Neuronal stem cell (in vitro differentiated cells): Measurements from ENCODE around the gene ZBTB20.

ENCODE experiments used
- DNase-seq: peaks from one replicate; pipeline ENCODE4 v3.0.0-alpha.2; 2013; ENCODE audit warnings: low spot score
- H2AFZ ChIP-seq: one replicate; pipeline ENCODE4 v1.6.1; 2013; ENCODE audit warnings: mild to moderate bottlenecking, low read length, inconsistent platforms
- H2AK5ac ChIP-seq: 2 replicates; pipeline ENCODE4 v1.6.1; 2013; ENCODE audit warnings: low read depth, mild to moderate bottlenecking, inconsistent platforms, low read length, moderate library complexity, mixed read lengths
- H2BK120ac ChIP-seq: 2 replicates; pipeline ENCODE4 v1.6.1; 2013; ENCODE audit warnings: low read depth, mild to moderate bottlenecking, inconsistent platforms, low read length, moderate library complexity, mixed read lengths
- H2BK12ac ChIP-seq: one replicate; pipeline ENCODE4 v1.6.1; 2013; ENCODE audit warnings: low read length, inconsistent platforms
- H2BK15ac ChIP-seq: 2 replicates; pipeline ENCODE4 v1.6.1; 2013; ENCODE audit warnings: mild to moderate bottlenecking, low read length, inconsistent platforms, mixed read lengths
- H2BK5ac ChIP-seq: one replicate; pipeline ENCODE4 v1.6.1; 2013; ENCODE audit warnings: inconsistent platforms, mild to moderate bottlenecking, low read length, moderate library complexity
- H3K14ac ChIP-seq: one replicate; pipeline ENCODE4 v1.6.1; 2013; ENCODE audit warnings: low read length, inconsistent platforms
- H3K18ac ChIP-seq: 2 replicates; pipeline ENCODE4 v1.6.1; 2013; ENCODE audit warnings: low read length, inconsistent platforms
- H3K23ac ChIP-seq: 2 replicates; pipeline ENCODE4 v1.6.1; 2013; ENCODE audit warnings: low read depth, mild to moderate bottlenecking, mixed read lengths, low read length, inconsistent platforms; ENCODE audit not compliant: poor library complexity
- H3K27ac ChIP-seq: replicated peaks from 3 replicates; pipeline ENCODE4 v1.5.1; 2013; ENCODE audit warnings: low read length, inconsistent platforms
- H3K27me3 ChIP-seq, 3 experiments: 2 replicates each; pipeline ENCODE4 v1.6.1; 2013; ENCODE audit warnings: low read length in 3 of 3, mild to moderate bottlenecking in 2 of 3, inconsistent platforms in 1 of 3, low read depth in 1 of 3, mixed read lengths in 1 of 3, moderate library complexity in 1 of 3; ENCODE audit not compliant: control insufficient read depth in 3 of 3, insufficient read depth in 3 of 3
- H3K36me3 ChIP-seq, 2 donors: replicated peaks in 1 of 2; 2 replicates each; pipeline ENCODE4 v1.6.1; 2013; ENCODE audit warnings: low read length in 2 of 2; ENCODE audit not compliant: control insufficient read depth in 2 of 2, insufficient read depth in 2 of 2
- H3K4ac ChIP-seq: 2 replicates; pipeline ENCODE4 v1.6.1; 2013; ENCODE audit warnings: inconsistent platforms, mild to moderate bottlenecking, low read length, moderate library complexity
- H3K4me1 ChIP-seq, 2 donors: 1 replicate in 1 of 2; 2 replicates in 1 of 2; pipeline ENCODE4 v1.6.1; 2013; ENCODE audit warnings: low read length in 2 of 2, low read depth in 1 of 2; ENCODE audit not compliant: control insufficient read depth in 2 of 2, insufficient read depth in 1 of 2
- H3K4me2 ChIP-seq: one replicate; pipeline ENCODE4 v1.6.1; 2013; ENCODE audit warnings: mild to moderate bottlenecking, low read length, inconsistent platforms; ENCODE audit not compliant: insufficient read depth, poor library complexity, severe bottlenecking
- H3K4me3 ChIP-seq, 2 donors: 2 replicates each; pipeline ENCODE4 v1.5.1; 2013; ENCODE audit warnings: low read length in 2 of 2, mild to moderate bottlenecking in 2 of 2, inconsistent platforms in 1 of 2, moderate library complexity in 1 of 2
- H3K79me1 ChIP-seq: one replicate; pipeline ENCODE4 v1.6.1; 2013; ENCODE audit warnings: low read depth, mild to moderate bottlenecking, inconsistent platforms, low read length, moderate library complexity
- H3K9ac ChIP-seq: one replicate; pipeline ENCODE4 v1.6.1; 2013; ENCODE audit warnings: mild to moderate bottlenecking, low read depth, low read length, inconsistent platforms; ENCODE audit not compliant: poor library complexity
- H3K9me3 ChIP-seq, 2 donors: replicated peaks in 1 of 2; 2 replicates each; pipeline versions ENCODE3 to v1.6.1; 2013; ENCODE audit warnings: low read length in 2 of 2, mild to moderate bottlenecking in 2 of 2, inconsistent platforms in 1 of 2, low read depth in 1 of 2, mixed read lengths in 1 of 2, moderate library complexity in 1 of 2; ENCODE audit not compliant: control insufficient read depth in 2 of 2, insufficient read depth in 1 of 2
- H4K8ac ChIP-seq: one replicate; pipeline ENCODE4 v1.6.1; 2013; ENCODE audit warnings: low read depth, mild to moderate bottlenecking, inconsistent platforms, low read length, moderate library complexity
- H4K91ac ChIP-seq: one replicate; pipeline ENCODE4 v1.6.1; 2013; ENCODE audit warnings: low read length, low read depth, mild to moderate bottlenecking, inconsistent platforms; ENCODE audit not compliant: poor library complexity
- WGBS, 2 donors: extraction: QIAGEN DNeasy Blood & Tissue Kit; methylation state at CpG; one replicate each; pipeline ENCODE4 v1.1.7; 2013; ENCODE audit warnings: missing lambda C conversion rate in 2 of 2, mixed read lengths in 1 of 2; ENCODE audit not compliant: insufficient read length in 2 of 2, insufficient replicate concordance in 1 of 2; ENCODE audit errors: extremely low coverage in 2 of 2; 5-methylcytosine and 5-hydroxymethylcytosine counted together

Gene ZBTB20

GRCh38 chr3:114408736-114409670, 738.1 kb downstream of the ZBTB20 start:
- H2BK12ac ChIP-seq, result no peak overlapping the region
- H3K4me3 ChIP-seq, result no peak overlapping the region
- H2BK15ac ChIP-seq, result no peak overlapping the region
- H3K27ac ChIP-seq, result no peak overlapping the region
- H2BK120ac ChIP-seq, result no peak overlapping the region
- WGBS, 2 donors, result no CpG with 5 or more reads among the region's 17 CpGs
- H3K9me3 ChIP-seq, result no peaks in the 10 kb centered on the region
- H3K36me3 ChIP-seq, result no peaks in the 10 kb centered on the region
- no peaks in the 10 kb centered on the region for H3K27me3 ChIP-seq
- H3K18ac ChIP-seq, result no peak overlapping the region
- H3K9ac ChIP-seq, result no peak overlapping the region
- H2AK5ac ChIP-seq, result no peak overlapping the region
- no peak overlapping the region for H4K91ac ChIP-seq
- H2AFZ ChIP-seq, result peak overlapping the region; percentile 36
- no peak overlapping the region for H3K23ac ChIP-seq
- H4K8ac ChIP-seq, result no peak overlapping the region
- no peak overlapping the region for H3K14ac ChIP-seq
- no peak overlapping the region for H2BK5ac ChIP-seq
- DNase-seq, result peak; percentile 21
- H3K4me1 ChIP-seq, result peaks cover 11 to 42% of the 10 kb centered on the region in 2 donors
- no peak overlapping the region for H3K4ac ChIP-seq
- no peak overlapping the region for H3K4me2 ChIP-seq
- no peaks in the 10 kb centered on the region for H3K79me1 ChIP-seq

- WGBS, 2 donors, result no CpG with 5 or more reads among the region's 3 CpGs
- Histone ChIP-seq H3K27ac (no peak overlapping the region), H3K79me1 (no peaks in the 10 kb centered on the region), H3K4me1 (peaks cover 9 to 36% of the 10 kb centered on the region in 2 donors), H3K4me2 (no peak overlapping the region), H3K18ac (no peak overlapping the region), H3K9me3 (no peaks in the 10 kb centered on the region), H2BK12ac (no peak overlapping the region), H4K91ac (no peak overlapping the region), H2AFZ (no peak overlapping the region), H3K14ac (no peak overlapping the region), H3K9ac (no peak overlapping the region), H2BK120ac (no peak overlapping the region), H3K27me3 (no peaks in the 10 kb centered on the region), H3K23ac (no peak overlapping the region), H2BK15ac (no peak overlapping the region), H3K4ac (no peak overlapping the region), H3K4me3 (no peak overlapping the region), H2BK5ac (no peak overlapping the region), H4K8ac (no peak overlapping the region), H2AK5ac (no peak overlapping the region), H3K36me3 (no peaks in the 10 kb centered on the region)
- DNase-seq, result no peak
Observed at GRCh38 chr3:114406922-114407321, 740.2 kb downstream of the ZBTB20 start.

DNA sequence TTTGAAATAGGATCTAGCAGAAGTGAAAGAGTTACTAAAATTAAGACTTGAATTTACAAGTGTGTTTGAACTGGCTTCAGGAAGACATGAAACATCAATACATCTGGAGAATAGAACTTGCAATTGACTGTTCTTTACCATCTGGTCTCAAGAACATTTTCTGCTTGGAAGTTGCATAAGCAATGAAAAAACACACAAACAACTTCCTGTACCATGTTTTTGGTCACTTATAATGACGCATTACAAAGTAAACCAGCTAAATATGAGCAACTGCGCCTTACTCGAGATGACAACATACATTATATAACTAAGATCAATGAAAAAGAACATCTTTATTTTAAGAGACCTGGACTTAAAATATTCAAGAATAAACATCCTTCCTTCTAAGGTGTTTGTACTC, 740.8 kb downstream of the ZBTB20 start:
- no peak overlapping the region for H2AFZ ChIP-seq
- no CpG with 5 or more reads among the region's 3 CpGs for WGBS, 2 donors
- no peak overlapping the region for H3K4ac ChIP-seq
- H2BK15ac ChIP-seq, result no peak overlapping the region
- H2BK120ac ChIP-seq, result no peak overlapping the region
- H2BK12ac ChIP-seq, result no peak overlapping the region
- no peaks in the 10 kb centered on the region for H3K79me1 ChIP-seq
- H3K4me2 ChIP-seq, result no peak overlapping the region
- H3K36me3 ChIP-seq, result no peaks in the 10 kb centered on the region
- H3K23ac ChIP-seq, result no peak overlapping the region
- H3K27me3 ChIP-seq, result no peaks in the 10 kb centered on the region
- no peak overlapping the region for H2AK5ac ChIP-seq
- no peak overlapping the region for H3K4me3 ChIP-seq
- H3K27ac ChIP-seq, result no peak overlapping the region
- DNase-seq, result no peak
- H4K91ac ChIP-seq, result no peak overlapping the region
- H3K14ac ChIP-seq, result no peak overlapping the region
- no peak overlapping the region for H3K18ac ChIP-seq
- no peak overlapping the region for H3K9ac ChIP-seq
- H4K8ac ChIP-seq, result no peak overlapping the region
- H2BK5ac ChIP-seq, result no peak overlapping the region
- peaks cover 9 to 29% of the 10 kb centered on the region in 2 donors for H3K4me1 ChIP-seq
- H3K9me3 ChIP-seq, result no peaks in the 10 kb centered on the region

GRCh38 chr3:114405202-114405990, 741.7 kb downstream of the ZBTB20 start:
- Histone ChIP-seq H2AFZ (no peak overlapping the region), H3K4ac (no peak overlapping the region), H3K23ac (no peak overlapping the region), H2BK15ac (no peak overlapping the region), H3K4me1 (peaks cover 5 to 20% of the 10 kb centered on the region in 2 donors), H3K9ac (no peak overlapping the region), H3K4me2 (no peak overlapping the region), H2BK120ac (no peak overlapping the region), H2AK5ac (no peak overlapping the region), H3K18ac (no peak overlapping the region), H2BK12ac (no peak overlapping the region), H3K36me3 (no peaks in the 10 kb centered on the region), H3K27me3 (no peaks in the 10 kb centered on the region), H3K9me3 (no peaks in the 10 kb centered on the region), H4K91ac (no peak overlapping the region), H3K14ac (no peak overlapping the region), H4K8ac (no peak overlapping the region), H2BK5ac (no peak overlapping the region), H3K27ac (no peak overlapping the region), H3K79me1 (no peaks in the 10 kb centered on the region), H3K4me3 (no peak overlapping the region)
- no peak for DNase-seq
- no CpG with 5 or more reads among the region's 2 CpGs for WGBS, 2 donors
